GM21360 (cell line): ENCODE results near the gene MYL7.
"Not testable (repeated sequence)": the region's sequence is repeated elsewhere in the genome, so short reads cannot be mapped to it uniquely, and the experiment has no call there.

Experiments used
- ATAC-seq: cut with Tn5 transposase; IDR thresholded peaks from one replicate; pipeline ENCODE4 v1.9.1; 2021; ENCODE audit warnings: mild to moderate bottlenecking, moderate library complexity; ENCODE audit not compliant: unreplicated experiment

Gene MYL7, protein sequence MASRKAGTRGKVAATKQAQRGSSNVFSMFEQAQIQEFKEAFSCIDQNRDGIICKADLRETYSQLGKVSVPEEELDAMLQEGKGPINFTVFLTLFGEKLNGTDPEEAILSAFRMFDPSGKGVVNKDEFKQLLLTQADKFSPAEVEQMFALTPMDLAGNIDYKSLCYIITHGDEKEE

DNA sequence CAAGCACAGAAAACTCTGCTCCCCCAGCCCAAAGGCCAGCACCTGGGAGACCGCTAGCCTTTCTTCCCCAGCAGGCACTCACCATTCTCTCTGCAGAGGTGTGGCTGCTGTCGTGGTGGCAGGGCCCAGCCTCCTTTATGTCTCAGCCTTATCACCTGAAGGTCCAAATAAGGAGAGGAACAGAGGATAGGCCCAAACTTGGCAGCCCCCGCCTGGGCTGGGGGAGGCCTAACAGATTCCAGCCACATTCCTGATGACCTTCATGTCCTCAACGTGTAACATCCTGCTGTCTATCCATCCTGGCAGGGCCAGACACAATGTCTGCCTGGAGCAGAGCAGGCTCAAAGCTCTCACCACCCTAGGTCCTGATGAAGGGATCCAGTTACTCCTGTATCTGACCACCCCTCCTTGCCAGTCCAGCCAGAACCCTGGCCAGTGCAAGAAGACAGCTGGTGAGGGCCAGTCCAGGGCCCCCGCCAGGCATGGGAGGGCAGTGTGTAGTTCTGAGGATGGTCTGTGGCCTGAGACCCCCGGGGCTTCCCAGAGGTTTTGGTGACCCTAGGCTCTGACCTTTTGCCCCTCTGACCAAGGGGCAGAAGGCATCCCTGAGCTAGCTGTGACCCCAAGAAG, at the start of gene MYL7:
MYL7 (minus strand) TSS at position 112 of the 630 bp plus-strand sequence; CDS start at position 85, 27 bp downstream.
- no peak for ATAC-seq

DNA sequence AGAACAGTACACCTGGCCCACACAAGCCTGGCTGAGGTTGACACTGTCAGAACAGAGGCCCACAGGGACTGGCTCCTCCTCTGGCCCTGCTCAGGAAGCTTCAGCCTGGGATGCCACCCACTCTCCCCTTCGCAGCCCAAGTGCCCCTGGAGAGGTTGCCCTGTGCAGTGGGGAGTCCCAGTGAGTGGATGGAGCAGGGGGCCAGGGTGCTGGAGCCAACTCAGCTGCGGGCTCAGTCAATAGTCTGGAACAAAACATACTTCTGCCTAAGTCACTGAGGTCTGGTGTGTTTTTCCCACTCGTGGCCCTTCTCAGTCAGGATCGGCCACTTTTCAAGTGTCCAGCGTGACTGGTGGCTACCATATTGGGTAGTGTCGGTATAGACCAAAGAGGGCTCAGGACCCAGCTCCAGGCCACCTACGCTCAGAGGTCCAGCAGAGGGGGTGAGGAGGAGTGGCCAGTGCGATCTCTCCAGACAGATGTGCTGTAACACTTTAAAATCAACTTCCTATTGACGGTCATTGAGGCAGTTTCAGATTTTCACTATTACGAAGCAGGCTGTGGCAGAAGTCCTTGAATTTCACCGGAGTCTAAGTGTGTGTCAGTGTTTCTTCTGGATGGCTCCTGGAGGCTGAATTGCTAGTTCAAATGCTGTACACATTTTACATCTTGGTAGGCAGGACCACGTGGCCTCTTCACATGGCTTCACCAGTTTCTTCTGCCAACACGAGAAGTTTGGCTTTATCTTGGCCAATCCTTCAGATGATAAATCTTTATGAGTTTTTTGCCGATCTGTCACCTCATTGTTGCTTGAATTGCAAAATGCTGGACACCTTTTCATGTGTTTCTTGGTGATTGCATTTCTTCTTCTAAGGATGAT, 49.1 kb upstream of the MYL7 start:
- ATAC-seq: no peak

DNA sequence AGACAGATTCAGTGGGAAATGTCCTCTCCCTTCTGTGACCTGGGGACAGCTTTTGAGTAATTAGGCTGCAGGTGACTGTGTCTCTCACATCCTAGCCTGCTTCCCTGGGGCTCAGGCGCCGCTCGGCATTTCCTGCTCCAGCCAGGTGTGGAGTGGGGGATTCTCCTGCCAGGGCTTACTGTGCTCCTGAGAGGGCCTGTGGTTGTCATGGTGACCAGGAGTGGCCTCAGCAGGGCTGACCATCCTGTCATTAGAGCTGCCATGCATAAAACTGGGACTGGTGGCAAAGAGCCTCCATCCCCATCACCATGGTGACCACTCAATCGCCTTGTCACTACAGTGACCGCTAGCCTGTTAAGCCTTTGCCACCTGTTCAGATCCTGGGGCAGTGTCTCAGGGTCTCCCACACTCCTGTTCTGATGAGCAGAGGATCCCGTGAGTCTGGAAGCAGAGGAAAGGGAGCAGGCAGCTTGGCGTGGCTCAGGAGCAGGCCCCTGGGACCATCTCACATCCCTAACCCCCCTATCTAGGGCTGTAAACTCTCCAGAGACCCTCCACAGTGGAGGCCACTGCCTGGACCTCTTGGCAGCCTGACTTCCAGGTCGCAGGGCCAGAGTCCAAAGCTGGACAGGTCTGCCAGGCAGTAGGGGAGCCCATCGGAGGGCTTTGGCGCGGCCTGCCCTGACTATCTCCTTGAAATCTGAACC, 48.3 kb upstream of the MYL7 start, which contains the start of gene GCK:
GCK (minus strand) TSS at position 154 of the 707 bp plus-strand sequence. CDS start 486 bp downstream, outside the sequence.
- ATAC-seq: no peak

DNA sequence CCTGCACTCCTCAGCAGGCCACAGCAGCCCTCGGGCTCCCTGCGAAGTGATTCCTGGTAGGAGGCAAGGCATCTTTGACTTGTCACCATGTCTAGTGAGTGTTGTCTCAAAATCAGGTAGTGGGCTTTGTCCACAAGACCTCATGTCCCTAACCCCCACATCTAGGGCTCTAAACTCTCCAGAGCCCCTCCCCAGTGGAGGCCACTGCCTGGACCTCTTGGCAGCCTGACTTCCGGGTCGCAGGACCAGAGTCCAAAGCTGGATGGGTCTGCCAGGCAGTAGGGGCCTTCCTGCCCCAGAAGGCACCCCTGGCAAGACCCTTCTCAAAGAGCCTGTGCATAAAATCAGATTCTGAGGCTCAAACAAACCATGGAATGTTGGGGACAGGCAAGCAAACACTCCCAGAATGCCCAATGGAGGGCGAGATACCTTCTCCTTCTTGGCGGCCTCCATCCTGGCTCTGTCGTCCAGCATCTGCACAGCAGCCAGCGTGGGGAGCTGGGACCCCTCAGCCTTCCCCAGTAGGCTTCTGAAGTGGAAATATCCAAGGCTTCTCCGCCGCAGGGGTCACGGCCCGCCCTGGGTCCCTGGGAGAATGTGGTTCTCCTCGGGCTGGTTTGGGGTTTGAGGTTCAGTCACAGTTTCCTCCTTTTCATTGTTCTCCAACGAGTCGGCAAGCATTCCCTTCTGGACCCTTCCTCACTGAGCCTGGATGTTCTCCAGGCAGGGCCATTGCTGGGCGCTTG, 47.5 kb upstream of the MYL7 start:
- ATAC-seq: no peak

DNA sequence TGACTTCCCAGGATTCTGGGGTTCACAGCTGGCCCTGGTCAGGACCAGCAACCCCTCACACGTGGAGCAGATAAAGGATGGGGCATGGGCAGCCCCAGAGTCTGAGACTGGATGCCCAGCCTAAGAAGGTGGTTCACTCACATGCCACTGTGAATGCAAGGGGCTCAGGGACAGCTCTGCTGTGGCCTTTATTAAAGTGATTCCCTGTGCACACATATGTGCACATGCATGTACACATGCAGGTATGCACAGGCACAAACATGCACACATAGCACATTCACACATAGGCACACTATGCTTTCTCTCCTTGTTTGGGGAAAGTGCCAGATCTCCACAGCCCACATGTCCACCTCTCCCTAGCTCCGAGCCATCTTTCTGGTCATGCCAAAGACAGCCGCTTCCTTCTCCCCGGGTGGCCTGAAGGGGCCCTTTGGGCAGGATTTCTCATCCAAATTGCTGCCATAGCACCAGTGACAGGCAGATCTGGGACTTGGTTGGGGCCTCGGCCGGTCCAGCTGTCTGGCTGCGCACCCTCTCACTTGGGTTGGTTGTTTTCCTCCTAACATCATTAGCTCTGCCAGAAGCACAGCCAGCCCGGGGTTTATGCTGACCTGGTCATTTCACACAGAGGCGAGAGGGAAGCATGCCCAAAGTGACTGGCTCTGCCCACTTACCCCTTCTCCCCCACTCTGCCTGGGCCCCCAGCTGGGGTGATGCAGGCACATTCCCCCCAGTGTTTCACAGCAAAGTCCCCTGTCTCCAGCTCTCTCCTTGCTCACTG, 46.7 kb upstream of the MYL7 start:
- no peak for ATAC-seq

DNA sequence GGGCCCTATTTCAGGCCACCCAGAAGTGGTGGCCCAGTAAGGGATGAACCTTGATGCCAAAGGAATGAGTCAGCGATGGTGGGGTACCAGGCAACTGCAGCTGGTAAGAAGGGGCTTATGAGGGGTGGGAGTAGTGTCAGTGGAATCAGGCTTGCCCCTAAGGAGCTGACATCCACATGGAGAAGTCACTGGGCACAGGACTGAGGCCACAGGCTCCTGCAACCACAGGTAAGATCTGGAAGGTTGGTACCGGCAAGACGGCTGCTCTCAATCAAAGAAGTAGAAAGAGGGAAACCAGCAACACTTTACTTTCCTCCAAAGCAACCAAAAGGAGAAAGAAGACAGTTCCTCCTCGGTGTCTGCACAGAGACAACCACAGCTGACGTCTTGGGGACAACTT, 45.6 kb upstream of the MYL7 start:
- no peak for ATAC-seq

DNA sequence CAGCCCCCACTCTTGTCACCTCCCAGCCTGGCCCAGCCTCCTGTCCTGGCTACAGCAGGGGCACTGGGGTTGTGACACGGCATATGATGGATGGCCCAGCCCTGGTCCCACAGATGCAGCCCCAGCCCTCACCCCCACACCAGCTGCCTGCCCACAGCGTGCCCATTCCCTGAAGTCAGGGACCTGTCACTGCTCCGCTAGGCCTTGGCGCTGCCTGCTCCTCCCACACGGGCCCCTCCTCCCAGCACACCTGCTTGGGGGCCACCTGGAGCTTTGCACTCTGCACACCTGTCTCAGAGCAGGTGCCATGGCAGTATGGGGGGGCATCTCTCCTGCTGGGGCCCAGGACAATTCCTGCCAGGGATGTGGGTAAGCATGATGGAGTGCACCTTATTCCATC, 44.6 kb upstream of the MYL7 start:
- ATAC-seq: no peak

DNA sequence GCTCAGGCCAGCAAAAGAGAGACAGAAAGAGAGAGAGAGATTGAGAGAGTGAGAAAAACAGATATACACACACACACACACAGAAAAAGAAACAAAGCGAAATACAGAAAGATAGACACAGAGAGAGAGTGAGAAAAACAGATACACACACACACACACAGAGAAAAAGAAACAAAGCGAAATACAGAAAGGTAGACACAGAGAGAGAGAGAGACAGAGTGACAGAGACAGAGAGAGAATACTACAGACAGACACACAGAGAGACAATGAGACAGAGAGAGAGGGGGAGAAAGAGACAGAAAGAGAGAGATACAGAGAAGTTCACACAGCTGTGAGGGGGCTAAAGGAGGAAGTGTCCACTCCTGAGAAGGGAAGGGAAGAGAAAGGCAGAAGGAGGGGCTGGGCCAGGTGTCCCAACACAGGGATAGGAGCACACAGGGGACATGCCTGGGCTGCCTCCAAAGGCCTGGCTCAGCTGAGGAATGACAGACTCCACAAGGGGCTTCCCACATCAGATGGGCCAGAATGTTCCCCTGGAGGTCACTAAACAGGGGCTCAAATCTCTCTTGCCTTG, 43.8 kb upstream of the MYL7 start:
- ATAC-seq: no peak

DNA sequence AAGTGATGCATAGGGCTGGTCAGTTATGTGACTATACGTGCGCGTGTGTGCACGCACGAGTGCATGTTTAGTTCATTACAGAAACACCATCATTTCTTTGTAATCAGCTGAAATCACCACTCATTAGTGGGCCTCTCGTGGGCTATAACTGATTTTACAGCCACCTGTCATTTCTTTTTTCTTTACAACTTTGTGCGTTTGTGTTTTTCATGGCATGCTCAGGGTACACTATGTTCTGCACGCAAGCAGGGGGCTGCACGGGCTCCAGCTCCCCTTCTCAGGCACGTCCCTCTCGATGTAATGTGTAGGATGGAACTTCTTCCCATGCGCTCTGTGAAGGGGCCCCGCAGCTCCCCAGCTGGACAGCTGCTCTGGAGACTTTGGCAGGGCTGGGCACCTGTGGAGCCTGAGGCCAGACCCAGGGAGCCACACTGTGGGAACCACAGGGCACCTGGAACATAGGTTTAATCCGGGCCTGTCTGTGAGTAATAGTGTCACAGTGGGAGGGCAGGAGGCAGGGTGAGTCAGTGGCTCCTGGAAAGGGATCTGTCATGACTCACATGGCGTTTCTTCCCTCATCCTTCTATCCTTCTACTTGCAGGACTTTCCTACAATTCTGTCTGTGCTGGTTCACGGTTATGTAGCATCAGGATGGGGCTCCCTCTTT, 43.2 kb upstream of the MYL7 start:
- ATAC-seq: no peak

DNA sequence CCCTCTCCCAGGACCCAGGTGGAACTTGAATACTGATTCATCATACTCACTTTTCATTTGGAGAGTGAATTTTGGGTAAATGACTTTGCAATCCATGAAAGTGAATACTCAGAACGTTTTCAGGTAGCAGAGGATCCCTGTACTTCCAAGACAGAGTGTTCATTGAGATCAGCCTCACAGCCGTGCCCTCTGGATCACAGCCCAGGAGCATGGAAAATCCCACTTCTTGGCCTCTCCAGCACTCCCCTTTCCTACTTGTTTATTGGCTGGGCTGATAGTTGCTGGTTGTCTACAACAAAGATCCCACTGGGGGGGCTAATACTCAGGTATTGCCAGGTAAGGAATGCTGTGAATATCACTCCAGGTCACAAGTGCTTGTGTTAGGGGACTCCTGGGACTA, 42.3 kb upstream of the MYL7 start:
- no peak for ATAC-seq

DNA sequence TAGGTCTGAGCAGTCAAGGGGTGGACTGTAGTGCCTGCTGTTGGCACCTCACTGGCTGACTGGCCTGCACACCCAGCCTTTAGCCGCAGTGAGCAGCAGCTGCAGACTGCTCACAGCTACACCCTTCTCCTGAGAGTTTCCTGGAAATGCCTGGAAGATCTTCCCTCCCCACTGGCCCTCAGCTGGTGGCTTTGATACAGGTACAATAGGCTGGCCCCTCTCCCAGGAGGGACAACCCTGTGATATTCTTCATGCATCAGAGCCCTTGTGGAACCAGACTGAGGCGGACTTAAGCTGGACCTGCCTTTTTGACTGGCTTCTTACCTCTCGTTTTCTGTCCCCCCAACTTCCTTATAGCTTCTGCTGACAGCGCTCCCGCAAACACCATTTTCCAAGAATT, 41.7 kb upstream of the MYL7 start:
- no peak for ATAC-seq

DNA sequence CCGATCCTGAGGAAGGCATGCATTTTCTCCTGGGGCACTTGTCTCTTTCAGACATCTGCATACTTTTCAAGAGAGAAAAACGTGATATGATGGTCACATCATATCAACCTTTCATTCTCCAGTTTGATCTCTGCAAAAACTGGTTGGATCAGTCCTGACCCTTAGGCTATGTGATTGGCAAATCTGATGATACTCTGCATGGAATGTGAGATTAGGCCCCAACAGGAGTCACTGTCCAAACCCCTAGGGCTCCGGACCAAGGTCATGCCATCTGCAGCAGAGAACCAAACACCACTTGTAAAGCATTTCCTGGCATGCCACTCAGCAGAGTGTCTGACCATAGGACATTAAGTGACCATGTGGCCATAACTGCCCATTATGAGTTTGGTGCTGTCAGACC, 39.5 kb upstream of the MYL7 start:
- ATAC-seq: no peak

DNA sequence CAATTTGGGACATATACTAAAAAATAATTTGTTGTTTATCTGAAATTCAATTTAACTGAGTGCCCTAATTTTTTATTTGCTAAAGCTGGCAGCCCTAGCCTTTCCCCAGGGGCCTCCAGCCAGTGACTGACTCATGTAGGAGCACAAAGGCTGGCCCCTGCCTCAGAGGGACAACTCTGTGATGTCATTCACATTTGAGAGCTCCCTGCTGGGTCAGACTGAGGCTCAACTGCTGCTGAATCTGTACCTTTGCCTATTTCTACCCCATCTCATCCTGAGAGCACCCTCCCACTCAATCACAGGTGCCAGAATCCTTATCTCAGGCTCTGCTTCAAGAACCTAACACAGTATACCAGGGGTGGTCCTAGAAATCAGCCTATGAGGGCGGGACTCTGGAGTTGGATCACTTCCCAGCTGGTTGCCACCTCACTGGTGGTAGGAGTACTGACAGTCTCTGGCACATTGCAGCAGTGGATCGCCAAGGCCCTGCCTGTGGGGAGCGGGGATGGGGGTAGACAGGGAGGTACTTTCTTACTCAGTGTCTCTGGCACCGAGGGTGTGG, 36.5 kb upstream of the MYL7 start:
- no peak for ATAC-seq

DNA sequence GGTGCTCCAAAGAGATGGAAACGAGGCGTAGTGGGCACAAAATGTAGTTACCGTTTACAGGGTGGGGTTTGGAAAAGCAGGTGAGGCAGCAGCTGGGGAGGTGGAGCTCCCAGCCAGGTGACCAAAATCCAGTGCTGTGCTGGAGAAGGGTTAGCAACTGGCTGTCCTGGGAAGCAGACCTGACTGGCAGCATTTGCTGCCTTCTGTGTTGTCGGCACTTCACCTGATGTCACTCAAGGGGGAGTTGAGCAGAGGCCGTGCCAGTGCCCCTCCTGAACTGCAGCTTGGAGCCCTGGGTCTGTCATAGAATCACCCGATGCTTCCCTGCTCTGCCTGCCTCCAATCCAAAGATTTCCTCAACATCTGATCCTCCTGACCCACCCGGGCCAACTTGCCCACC, 35.4 kb upstream of the MYL7 start:
- no peak for ATAC-seq

DNA sequence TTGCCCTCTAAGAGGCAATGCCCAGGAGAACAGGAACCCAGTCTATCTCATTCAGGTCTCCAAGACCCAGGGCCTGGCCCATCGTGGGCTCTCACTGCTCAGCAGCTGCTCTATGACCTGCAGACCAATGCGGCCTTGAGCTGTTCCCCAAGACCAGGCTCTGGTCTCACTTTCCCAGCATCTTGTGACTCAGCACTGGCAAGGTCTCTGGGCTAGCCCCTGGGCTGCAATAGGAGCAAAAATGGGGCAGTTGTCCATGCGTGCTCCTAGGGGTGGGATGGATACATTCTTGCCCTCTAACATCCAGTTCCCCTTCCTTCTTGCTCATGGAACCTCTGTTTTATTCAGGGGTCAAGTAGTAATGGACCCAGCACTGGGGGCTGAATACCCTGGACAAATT, 34.6 kb upstream of the MYL7 start:
- no peak for ATAC-seq

DNA sequence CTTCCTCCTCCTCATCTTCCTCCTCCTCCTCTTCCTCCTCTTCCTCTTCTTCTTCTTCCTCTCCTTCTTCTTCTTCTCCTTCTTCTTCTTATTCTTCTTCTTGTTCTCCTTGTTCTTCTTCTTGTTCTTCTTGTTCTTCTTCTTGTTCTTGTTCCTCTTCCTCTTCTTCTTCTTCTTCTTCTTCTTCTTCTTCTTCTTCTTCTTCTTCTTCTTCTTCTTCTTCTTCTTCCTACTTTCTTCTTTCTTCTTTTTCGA, 33.5 kb upstream of the MYL7 start:
- ATAC-seq: not testable (repeated sequence)

DNA sequence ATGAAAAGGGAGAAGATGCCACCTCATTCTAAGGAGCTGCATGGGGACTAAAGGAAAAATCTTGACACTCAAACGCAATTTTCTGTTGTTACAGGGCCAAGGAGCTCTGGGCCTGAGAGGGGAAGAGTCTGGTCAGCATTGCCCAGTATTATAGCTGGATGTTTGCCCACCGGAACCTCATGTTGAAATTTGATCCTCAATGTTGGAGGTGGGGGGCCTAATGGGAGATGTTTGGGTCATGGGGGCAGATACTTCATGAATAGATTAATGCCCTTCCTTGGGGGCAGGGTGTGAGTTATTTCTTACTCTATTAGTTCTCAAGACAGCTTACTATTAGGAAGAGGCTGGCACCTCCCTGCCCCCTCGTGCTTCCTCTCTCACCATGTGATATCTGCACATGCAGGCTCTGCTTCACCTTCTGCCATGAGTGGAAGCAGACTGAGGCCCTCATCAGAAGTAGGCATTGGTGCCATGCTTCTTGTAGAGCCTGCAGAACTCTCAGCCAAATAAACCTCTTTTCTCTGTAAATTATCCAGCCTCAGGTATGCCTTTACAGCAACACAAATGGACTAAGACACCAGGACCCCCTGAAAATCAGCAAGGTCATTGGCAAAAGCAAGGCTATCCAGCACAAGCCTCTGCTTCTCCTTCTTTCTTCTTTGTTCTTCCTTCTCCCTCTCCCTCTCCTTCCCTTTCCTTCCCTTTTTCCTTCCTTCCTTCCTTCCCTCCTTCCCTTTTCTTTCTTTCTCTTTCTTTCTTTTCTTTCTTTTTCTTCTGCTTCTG, 33.0 kb upstream of the MYL7 start:
- no peak for ATAC-seq

DNA sequence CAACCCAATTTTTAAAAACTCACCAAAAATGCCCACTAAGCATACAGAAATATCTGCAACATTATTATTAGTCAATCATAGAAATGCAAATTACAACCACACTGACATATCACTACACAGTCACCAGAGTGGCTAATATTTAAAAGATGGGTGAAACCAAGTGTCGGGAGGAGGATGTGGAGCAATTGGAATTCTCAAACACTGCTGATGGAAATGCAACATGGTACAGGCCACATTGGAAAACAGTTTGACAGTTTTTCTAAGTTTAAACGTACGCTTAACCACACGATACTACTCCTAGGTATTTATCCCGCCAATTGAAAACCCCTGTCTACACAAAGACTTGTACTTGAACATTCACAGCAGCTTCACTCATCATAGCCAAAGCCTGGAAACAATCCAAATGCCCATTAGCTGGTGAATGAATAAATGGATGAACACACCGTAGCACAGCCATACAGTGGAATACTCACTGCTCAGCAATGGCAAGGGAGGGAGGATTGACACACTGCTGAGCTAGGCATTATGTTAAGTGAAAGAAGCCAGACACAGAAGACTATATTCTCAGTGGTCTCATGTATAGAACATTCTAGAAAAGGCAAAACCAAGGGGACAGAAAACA, 31.8 kb upstream of the MYL7 start:
- ATAC-seq: no peak
